HepG2 (cell line): ENCODE results near the gene ANAPC2. TPM values are rescaled to one million over a fixed set of nuclear protein-coding genes. Genes with fewer than 3 reads are reported as not detected.
A peak's percentile ranks its signal among the peaks of the same experiment; 100 is the strongest.

Experiments
- ARID2 ChIP-seq: sonication (generic); formaldehyde crosslinking; IDR thresholded peaks from 2 replicates; pipeline ENCODE4 v1.8.1; 2022; ENCODE audit warnings: mild to moderate bottlenecking, missing genetic modification reagents, borderline replicate concordance
- EP300 ChIP-seq, 3 experiments: sonication (generic) in 1 of 3; formaldehyde crosslinking in 1 of 3; IDR thresholded peaks; 2 replicates each; pipeline versions ENCODE4 v1.5.1 to v1.6.1; 2011 to 2020; ENCODE audit warnings: low read depth in 2 of 3, low read length in 2 of 3, borderline replicate concordance in 1 of 3, improper control_type of control experiment in 1 of 3, mild to moderate bottlenecking in 1 of 3, missing genetic modification reagents in 1 of 3, moderate library complexity in 1 of 3
- HDAC2 ChIP-seq: sonication (generic); formaldehyde crosslinking; IDR thresholded peaks from 2 replicates; pipeline ENCODE4 v1.4.0; 2020; ENCODE audit warnings: missing genetic modification reagents
- MIER3 ChIP-seq: IDR thresholded peaks from 2 replicates; pipeline ENCODE4 v1.6.1; 2016; ENCODE audit warnings: missing compliant biosample characterization, borderline replicate concordance
- NRL ChIP-seq: sonication (generic); formaldehyde crosslinking; IDR thresholded peaks from 2 replicates; pipeline ENCODE4 v1.5.0; 2020; ENCODE audit warnings: missing genetic modification reagents, mild to moderate bottlenecking, moderate library complexity, borderline replicate concordance
- PAXIP1 ChIP-seq: sonication (generic); formaldehyde crosslinking; conservative IDR thresholded peaks from 2 replicates; pipeline ENCODE4 v1.4.0; 2020; ENCODE audit warnings: mild to moderate bottlenecking, missing genetic modification reagents, moderate library complexity
- PHF5A ChIP-seq: IDR thresholded peaks from one replicate; pipeline ENCODE4 v1.6.1; 2018; ENCODE audit warnings: low read depth, missing genetic modification reagents; ENCODE audit not compliant: unreplicated experiment
- PRPF4 ChIP-seq: fragments of 200-400 bp; formaldehyde crosslinking; IDR thresholded peaks from 2 replicates; pipeline ENCODE4 v1.6.1; 2016; ENCODE audit warnings: low read length, low read depth; ENCODE audit not compliant: poor library complexity, severe bottlenecking
- RARG ChIP-seq: sonication (generic); formaldehyde crosslinking; IDR thresholded peaks from 2 replicates; pipeline ENCODE4 v1.4.0; 2020; ENCODE audit warnings: low read depth, mild to moderate bottlenecking, missing genetic modification reagents
- REPIN1 ChIP-seq: sonication (generic); formaldehyde crosslinking; IDR thresholded peaks from 2 replicates; pipeline ENCODE4 v1.8.0; 2022; ENCODE audit warnings: missing genetic modification reagents, low read depth, mild to moderate bottlenecking, borderline replicate concordance
- TAF1 ChIP-seq: sonication (generic); formaldehyde crosslinking; IDR thresholded peaks from 2 replicates; pipeline ENCODE4 v1.4.0; 2020; ENCODE audit warnings: missing genetic modification reagents
- TCF7L2 ChIP-seq: IDR thresholded peaks from 2 replicates; pipeline ENCODE4 v1.6.1; 2011; ENCODE audit warnings: mild to moderate bottlenecking, low read depth, low read length, moderate library complexity
- TP53 ChIP-seq: sonication (generic); formaldehyde crosslinking; conservative IDR thresholded peaks from 2 replicates; pipeline ENCODE4 v1.4.0; 2020; ENCODE audit warnings: missing genetic modification reagents
- ZBTB3 ChIP-seq: sonication (generic); formaldehyde crosslinking; IDR thresholded peaks from 2 replicates; pipeline ENCODE4 v1.4.0; 2020; ENCODE audit warnings: low read depth, mild to moderate bottlenecking, moderate library complexity, missing genetic modification reagents, borderline replicate concordance
- ZBTB34 ChIP-seq: sonication (generic); formaldehyde crosslinking; IDR thresholded peaks from 2 replicates; pipeline ENCODE4 v1.8.0; 2022; ENCODE audit warnings: mild to moderate bottlenecking, missing genetic modification reagents
- ZBTB39 ChIP-seq: sonication (generic); formaldehyde crosslinking; IDR thresholded peaks from 2 replicates; pipeline ENCODE4 v1.5.0; 2020; ENCODE audit warnings: missing genetic modification reagents
- ZFAT ChIP-seq: sonication (generic); formaldehyde crosslinking; conservative IDR thresholded peaks from 2 replicates; pipeline ENCODE4 v1.8.1; 2023; ENCODE audit warnings: missing genetic modification reagents, inconsistent platforms
- ZNF496 ChIP-seq: sonication (generic); formaldehyde crosslinking; IDR thresholded peaks from 2 replicates; pipeline ENCODE4 v1.8.1; 2023; ENCODE audit warnings: mild to moderate bottlenecking, moderate library complexity, missing genetic modification reagents; ENCODE audit not compliant: insufficient replicate concordance
- polyA plus RNA-seq, 8 experiments: library from polyadenylated mRNA; depleted of rRNA in 3 of 8; stranded (reverse) in 7 of 8; unstranded in 1 of 8; fragments of >200 nt; fragmentation: Illumina TruSeq in 4 of 8; extraction: Trizol in 4 of 8; gene quantifications; 2 replicates each; pipeline versions ENCODE4 v1.2.1 to v1.2.3, GENCODE V29; 2011 to 2016; ENCODE audit warnings: low read depth in 4 of 8, missing spikeins in 1 of 8, mixed read lengths in 1 of 8; ENCODE audit not compliant: insufficient read depth in 1 of 8
- total RNA-seq, 5 experiments: library from RNA; depleted of rRNA; stranded (reverse); fragments of >200 nt; fragmentation: Illumina TruSeq; extraction: Trizol; gene quantifications; 2 replicates each; pipeline ENCODE4 v1.2.3, GENCODE V29; 2016; ENCODE audit warnings: low read depth in 1 of 5
- TF ChIP-seq, protein P1 (sequence below): fragments of 450-650 bp; IDR thresholded peaks from 2 replicates; pipeline ENCODE4 v1.6.1; 2017

The ANAPC2 gene
- total and polyA plus RNA-seq, 2 of the 13 experiments (the other 11 are each of a cell fraction or from before 2014, with no cell fraction given): 12.3 to 15.4 TPM

- no peak for TF ChIP-seq PRPF4
- no peak for TF ChIP-seq PHF5A (CRISPR knock-in tag)
- TF ChIP-seq EP300 (IDR thresholded peaks at IDR 0.05; ENCODE audit: low read depth in 2 of 2, low read length in 2 of 2): 0 out of 4 replicates have a peak, but pooled peaks of 1 of the 2 experiments have one; percentile 10
- TF ChIP-seq EP300 (CRISPR knock-in tag; IDR thresholded peaks at IDR 0.05; ENCODE audit: borderline replicate concordance): no peak; the same call in 1 of the 2 replicates
- TF ChIP-seq ZNF496: no peak
- TF ChIP-seq RARG (CRISPR knock-in tag): no peak
- TF ChIP-seq, protein P1, sequence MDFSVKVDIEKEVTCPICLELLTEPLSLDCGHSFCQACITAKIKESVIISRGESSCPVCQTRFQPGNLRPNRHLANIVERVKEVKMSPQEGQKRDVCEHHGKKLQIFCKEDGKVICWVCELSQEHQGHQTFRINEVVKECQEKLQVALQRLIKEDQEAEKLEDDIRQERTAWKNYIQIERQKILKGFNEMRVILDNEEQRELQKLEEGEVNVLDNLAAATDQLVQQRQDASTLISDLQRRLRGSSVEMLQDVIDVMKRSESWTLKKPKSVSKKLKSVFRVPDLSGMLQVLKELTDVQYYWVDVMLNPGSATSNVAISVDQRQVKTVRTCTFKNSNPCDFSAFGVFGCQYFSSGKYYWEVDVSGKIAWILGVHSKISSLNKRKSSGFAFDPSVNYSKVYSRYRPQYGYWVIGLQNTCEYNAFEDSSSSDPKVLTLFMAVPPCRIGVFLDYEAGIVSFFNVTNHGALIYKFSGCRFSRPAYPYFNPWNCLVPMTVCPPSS: no peak
- 0 out of 2 replicates have a peak, but pooled peaks have one; percentile 23 for TF ChIP-seq ZBTB39
- no peak for TF ChIP-seq ARID2 (CRISPR knock-in tag)
- peak; percentile 28; the same call in 1 of the 2 replicates for TF ChIP-seq PAXIP1
- TF ChIP-seq ZFAT (CRISPR knock-in tag): no peak
- TF ChIP-seq NRL (CRISPR knock-in tag): peak; percentile 12; the same call in 1 of the 2 replicates
- TF ChIP-seq ZBTB3 (CRISPR knock-in tag): no peak
- no peak; the same call in 1 of the 2 replicates for TF ChIP-seq TAF1 (CRISPR knock-in tag)
- TF ChIP-seq HDAC2 (CRISPR knock-in tag): peak; percentile 60; the same call in 1 of the 2 replicates
- TF ChIP-seq TP53 (CRISPR knock-in tag): no peak
- TF ChIP-seq ZBTB34 (CRISPR knock-in tag): no peak
- peak; percentile 25; the same call in 1 of the 2 replicates for TF ChIP-seq MIER3 (CRISPR knock-in tag)
- no peak; the same call in 1 of the 2 replicates for TF ChIP-seq REPIN1 (CRISPR knock-in tag)
- TF ChIP-seq TCF7L2: no peak
These were observed 47.3 kb upstream of the ANAPC2 start (continued) for GRCh38 chr9:137235424-137236237.
